ENCODE data around the gene CGN.

GRCh38 chr1:151475175-151475574 lies 36.0 kb upstream of the CGN start:
- TF ChIP-seq CTCF (IDR thresholded peaks at IDR 0.05) (no peak), POLR2A (IDR thresholded peaks at IDR 0.05) (no peak)

Measured in right lobe of liver (tissue), 4 donors.